CD4-positive, alpha-beta T cell treated with Interleukin-6 at 100 ng/mL for 8 hours (primary cell): ENCODE data around the gene CLNK.

Experiments used
- DNase-seq: peaks from one replicate; pipeline ENCODE4 v3.0.0-alpha.2; 2020; ENCODE audit warnings: mixed read lengths, low spot score

The CLNK gene, protein sequence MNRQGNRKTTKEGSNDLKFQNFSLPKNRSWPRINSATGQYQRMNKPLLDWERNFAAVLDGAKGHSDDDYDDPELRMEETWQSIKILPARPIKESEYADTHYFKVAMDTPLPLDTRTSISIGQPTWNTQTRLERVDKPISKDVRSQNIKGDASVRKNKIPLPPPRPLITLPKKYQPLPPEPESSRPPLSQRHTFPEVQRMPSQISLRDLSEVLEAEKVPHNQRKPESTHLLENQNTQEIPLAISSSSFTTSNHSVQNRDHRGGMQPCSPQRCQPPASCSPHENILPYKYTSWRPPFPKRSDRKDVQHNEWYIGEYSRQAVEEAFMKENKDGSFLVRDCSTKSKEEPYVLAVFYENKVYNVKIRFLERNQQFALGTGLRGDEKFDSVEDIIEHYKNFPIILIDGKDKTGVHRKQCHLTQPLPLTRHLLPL

GRCh38 chr4:10684631-10685030 is at the start of gene CLNK:
Gene CLNK, minus strand, starts transcription at chr4:10684768. Its CDS starts 16,899 bp downstream, at chr4:10667869.
- no peak for DNase-seq

DNA sequence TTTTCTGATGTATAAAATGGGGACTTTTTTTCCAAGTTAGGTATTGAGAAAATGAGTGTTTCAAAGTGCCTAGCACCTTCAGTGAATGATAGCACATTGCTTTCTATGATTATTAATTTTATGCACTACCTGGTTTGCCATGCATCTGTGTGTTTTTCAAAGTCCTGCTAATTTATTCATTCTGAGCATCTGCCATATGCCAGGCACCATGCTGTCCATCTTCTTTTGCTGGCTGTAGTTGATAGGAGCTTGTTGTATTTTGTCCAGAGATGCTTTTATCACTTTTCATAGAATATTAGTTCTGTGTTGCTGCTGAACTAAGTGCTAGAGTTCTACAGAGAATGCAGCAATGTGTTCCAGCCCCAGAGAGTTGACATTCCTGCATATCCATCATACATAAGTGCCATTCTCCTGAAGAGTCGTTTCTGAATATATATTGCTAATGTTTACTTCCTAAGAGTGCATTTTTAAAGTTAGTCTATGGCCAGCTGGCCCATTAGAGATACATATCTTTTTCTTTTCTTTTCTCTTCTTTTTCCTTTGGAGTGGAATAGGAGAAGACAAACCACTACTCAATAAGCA is 49.0 kb upstream of the CLNK start:
- DNase-seq = no peak

- DNase-seq = no peak
Measured at GRCh38 chr4:10732914-10733415, 48.4 kb upstream of the CLNK start.

GRCh38 chr4:10732235-10732913 is 47.8 kb upstream of the CLNK start:
- DNase-seq = no peak

DNA sequence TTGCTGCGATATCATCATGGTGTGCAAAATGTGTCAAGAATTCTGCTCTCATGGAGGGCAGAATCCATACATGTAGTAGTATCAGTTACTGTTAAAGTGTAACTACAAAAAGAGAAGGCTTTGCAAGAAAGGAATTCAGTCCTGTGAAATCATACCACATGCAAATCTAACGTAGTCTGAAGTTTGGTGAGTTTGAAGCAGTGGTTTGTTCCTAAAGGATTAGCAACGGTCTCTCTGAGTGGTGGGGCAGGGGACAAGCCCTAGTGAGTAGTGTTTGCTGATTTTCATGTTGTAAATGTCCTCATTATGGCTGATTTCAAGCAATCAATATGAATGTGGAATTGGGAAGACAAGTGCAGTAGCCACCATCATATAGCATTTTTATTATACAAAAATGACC is 47.1 kb upstream of the CLNK start:
- DNase-seq = no peak

- no peak for DNase-seq
Measured at GRCh38 chr4:10731162-10731561, 46.6 kb upstream of the CLNK start.

DNA sequence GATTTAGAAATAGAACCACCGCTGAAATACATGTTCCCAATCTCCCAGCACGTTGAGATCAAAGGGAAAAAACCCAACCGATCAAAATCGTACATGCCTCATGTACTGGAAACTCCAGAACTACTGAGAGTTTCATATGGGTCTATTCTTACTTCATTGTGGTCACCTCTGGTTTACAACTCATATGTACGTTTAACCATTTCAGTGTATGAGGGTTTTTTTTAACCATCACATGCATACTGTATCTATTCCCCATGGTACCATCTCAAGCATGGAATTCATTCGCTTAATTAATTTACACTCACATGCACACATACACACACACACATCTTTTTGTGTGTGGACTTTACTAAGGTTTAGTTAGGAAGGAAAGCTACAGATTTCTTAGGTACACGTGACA is 46.0 kb upstream of the CLNK start:
- DNase-seq = no peak

DNA sequence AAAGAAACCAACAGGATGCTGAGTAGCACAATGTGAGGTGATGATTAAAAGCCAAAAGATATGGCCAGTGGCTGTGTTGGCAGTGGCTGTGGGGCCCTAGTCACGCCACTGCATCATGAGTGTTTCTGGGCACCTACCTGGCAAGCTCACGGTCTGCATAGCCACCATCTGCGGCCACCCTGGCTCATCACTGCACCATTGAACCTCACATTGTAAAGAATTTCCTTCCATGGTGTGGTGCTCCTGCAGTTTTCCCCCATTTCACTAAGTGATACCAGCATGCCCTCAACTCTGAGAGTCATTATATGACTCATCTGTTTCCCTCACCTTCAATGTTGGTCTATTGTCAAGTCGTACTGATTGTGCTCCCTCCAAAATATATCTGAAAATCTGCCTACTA is 45.5 kb upstream of the CLNK start:
- DNase-seq = no peak

GRCh38 chr4:10729366-10729765 is 44.8 kb upstream of the CLNK start:
- DNase-seq = no peak

- no peak for DNase-seq
Measured at GRCh38 chr4:10728016-10728415, 43.4 kb upstream of the CLNK start.

GRCh38 chr4:10727140-10727880 is 42.7 kb upstream of the CLNK start:
- DNase-seq = no peak

DNA sequence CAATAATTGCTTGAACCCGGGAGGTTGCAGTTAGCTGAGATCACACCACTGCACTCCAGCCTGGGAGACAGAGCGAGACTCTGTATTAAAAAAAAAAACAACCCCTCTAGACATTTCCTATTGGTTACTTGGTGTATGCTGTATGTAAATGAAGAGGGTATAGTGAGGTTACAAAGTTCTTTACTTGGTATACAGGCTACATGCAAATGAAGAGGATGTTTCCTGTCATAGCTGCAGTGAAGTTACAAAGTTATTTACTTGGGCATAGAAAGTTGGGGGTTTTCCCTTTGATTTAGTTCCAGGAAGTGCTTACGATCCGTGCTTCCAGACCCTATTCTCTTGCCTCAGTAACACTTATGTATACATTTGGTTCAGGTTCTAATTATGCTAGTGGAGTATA is 38.4 kb upstream of the CLNK start:
- DNase-seq = no peak

- DNase-seq = no peak
Measured at GRCh38 chr4:10721616-10722015, 37.0 kb upstream of the CLNK start.

GRCh38 chr4:10716163-10716562 is 31.6 kb upstream of the CLNK start:
- DNase-seq = no peak

- DNase-seq = no peak
Measured at GRCh38 chr4:10715696-10716095, 31.1 kb upstream of the CLNK start.

GRCh38 chr4:10715135-10715534 is 30.6 kb upstream of the CLNK start:
- DNase-seq = no peak

DNA sequence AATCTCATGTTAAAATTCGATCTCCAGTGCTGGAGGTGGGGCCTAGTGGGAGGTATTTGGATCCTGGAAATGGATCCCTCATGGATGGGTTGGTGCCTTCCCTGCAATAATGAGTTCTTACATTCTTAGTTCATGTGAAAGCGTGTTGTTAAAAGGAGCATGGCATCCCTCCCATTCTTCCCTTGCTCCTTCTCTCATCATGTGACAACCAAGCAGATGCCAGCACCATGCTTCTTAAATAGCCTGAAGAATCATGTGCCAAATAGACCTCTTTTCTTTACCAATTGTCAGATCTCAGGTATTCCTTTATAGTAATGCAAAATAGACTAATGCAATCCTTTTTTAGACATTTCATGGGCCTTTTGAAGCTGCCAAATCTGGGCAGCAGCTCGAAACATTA is 29.0 kb upstream of the CLNK start:
- DNase-seq = no peak

DNA sequence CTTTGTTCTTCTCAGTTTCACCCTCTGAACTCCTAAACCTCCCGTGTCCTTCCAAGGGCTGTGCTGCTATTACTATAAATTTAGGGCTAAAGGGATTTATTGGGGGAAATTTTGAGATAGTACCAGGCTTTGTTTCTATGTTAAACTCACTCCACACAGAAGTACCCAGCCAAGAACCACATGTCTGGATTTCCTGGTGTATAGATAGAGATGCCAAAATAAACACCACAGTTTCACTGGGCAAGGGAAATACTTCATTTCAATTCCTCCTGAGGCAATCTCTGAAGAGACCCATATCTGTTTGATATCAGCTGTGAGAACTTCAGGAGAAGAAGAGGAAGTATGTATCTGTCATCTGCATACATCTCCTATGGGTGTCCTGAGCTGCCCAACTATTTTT is 21.7 kb upstream of the CLNK start:
- DNase-seq = no peak

DNA sequence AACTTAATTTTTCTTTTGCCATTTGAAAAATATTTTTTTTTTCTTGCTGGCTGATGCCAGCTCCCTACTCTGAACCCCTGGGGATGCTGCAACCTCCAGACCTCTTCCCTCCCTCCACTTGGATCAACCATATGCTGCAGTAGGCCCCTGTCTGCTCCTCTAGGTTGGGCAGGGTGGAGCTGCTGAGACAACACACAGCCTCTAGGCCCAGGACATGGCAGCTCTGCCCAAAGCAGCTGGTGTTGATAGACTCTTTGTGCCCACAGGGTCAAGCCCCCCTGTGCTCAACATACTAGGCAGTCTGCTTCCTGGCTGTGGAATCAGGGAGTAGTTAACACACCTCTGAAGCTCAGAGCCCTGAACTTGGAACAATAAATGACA is 19.9 kb upstream of the CLNK start:
- DNase-seq = no peak

GRCh38 chr4:10703766-10704429 is 19.3 kb upstream of the CLNK start:
- no peak for DNase-seq

DNA sequence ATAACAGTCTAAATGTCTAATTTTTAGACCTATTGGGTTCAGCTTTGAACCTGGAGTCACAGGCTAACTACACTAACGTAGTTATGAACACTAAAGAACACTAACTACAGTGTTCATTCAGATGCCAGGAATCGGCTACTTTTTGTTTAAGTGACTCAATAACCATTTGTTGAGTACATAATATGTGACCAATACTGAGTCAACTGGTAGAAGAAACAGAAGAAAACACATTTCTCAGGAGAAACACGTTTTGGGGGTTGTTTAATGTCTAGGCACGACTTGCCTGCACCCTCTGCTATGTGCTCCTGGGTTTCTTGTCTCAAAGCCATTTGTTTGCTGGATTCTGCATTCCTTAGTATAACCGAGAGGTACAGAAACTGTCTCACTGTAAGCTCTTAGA is 18.6 kb upstream of the CLNK start:
- no peak for DNase-seq
